GM21367 (cell line): Measurements from ENCODE around the gene AGO4.
"Not testable (repeated sequence)": the region's sequence is repeated elsewhere in the genome, so short reads cannot be mapped to it uniquely, and the experiment has no call there.

Experiments
- ATAC-seq: cut with Tn5 transposase; IDR thresholded peaks from one replicate; pipeline ENCODE4 v1.9.1; 2021; ENCODE audit not compliant: unreplicated experiment

Gene AGO4

GRCh38 chr1:35863881-35864625 lies 56.2 kb downstream of the AGO4 start:
- no peak for ATAC-seq

GRCh38 chr1:35864813-35865212 lies 57.0 kb downstream of the AGO4 start:
- ATAC-seq, result no peak

GRCh38 chr1:35866991-35867390 lies 59.2 kb downstream of the AGO4 start:
- ATAC-seq, result no peak

- not testable (repeated sequence) for ATAC-seq
Measured at GRCh38 chr1:35869245-35869950, 61.6 kb downstream of the AGO4 start.

GRCh38 chr1:35870651-35871309 lies 63.0 kb downstream of the AGO4 start:
- no peak for ATAC-seq

- ATAC-seq, result no peak
Measured at GRCh38 chr1:35873243-35873750, 65.5 kb downstream of the AGO4 start.

GRCh38 chr1:35874115-35874514 lies 66.3 kb downstream of the AGO4 start:
- not testable (repeated sequence) for ATAC-seq

- no peak for ATAC-seq
Measured at GRCh38 chr1:35876988-35877387, 69.2 kb downstream of the AGO4 start.

GRCh38 chr1:35881850-35882273 lies 74.0 kb downstream of the AGO4 start:
- ATAC-seq, result no peak

GRCh38 chr1:35882586-35882944 lies 74.7 kb downstream of the AGO4 start:
- ATAC-seq, result no peak

- ATAC-seq, result peak; percentile 84
Measured at GRCh38 chr1:35882945-35883634, 75.3 kb downstream of the AGO4 start, which contains the start of gene AGO1. Gene AGO1, plus strand, starts transcription at chr1:35883209. Its CDS starts 213 bp downstream, at chr1:35883422.

GRCh38 chr1:35883635-35884101 lies 75.9 kb downstream of the AGO4 start:
- no peak for ATAC-seq

- ATAC-seq, result no peak
Measured at GRCh38 chr1:35884934-35885333, 77.1 kb downstream of the AGO4 start.

- ATAC-seq, result no peak
Measured at GRCh38 chr1:35885961-35886558, 78.2 kb downstream of the AGO4 start.

- ATAC-seq, result no peak
Measured at GRCh38 chr1:35886577-35887431, 79.0 kb downstream of the AGO4 start.

GRCh38 chr1:35887508-35887907 lies 79.7 kb downstream of the AGO4 start:
- ATAC-seq, result no peak

- ATAC-seq, result no peak
Measured at GRCh38 chr1:35888255-35888654, 80.4 kb downstream of the AGO4 start.

GRCh38 chr1:35888981-35889380 lies 81.2 kb downstream of the AGO4 start:
- ATAC-seq, result not testable (repeated sequence)

GRCh38 chr1:35893051-35893879 lies 85.4 kb downstream of the AGO4 start:
- ATAC-seq, result no peak
